Bronchial smooth muscle cell (primary cell): ENCODE results near the gene EDC4. TPM values are rescaled to one million over a fixed set of nuclear protein-coding genes. Genes with fewer than 3 reads are reported as not detected.

ENCODE experiments used
- total RNA-seq: library from RNA; depleted of rRNA; stranded (reverse); fragments of >200 nt; gene quantifications from 2 replicates; pipeline ENCODE4 v1.2.1, GENCODE V29; 2014

EDC4 gene, protein sequence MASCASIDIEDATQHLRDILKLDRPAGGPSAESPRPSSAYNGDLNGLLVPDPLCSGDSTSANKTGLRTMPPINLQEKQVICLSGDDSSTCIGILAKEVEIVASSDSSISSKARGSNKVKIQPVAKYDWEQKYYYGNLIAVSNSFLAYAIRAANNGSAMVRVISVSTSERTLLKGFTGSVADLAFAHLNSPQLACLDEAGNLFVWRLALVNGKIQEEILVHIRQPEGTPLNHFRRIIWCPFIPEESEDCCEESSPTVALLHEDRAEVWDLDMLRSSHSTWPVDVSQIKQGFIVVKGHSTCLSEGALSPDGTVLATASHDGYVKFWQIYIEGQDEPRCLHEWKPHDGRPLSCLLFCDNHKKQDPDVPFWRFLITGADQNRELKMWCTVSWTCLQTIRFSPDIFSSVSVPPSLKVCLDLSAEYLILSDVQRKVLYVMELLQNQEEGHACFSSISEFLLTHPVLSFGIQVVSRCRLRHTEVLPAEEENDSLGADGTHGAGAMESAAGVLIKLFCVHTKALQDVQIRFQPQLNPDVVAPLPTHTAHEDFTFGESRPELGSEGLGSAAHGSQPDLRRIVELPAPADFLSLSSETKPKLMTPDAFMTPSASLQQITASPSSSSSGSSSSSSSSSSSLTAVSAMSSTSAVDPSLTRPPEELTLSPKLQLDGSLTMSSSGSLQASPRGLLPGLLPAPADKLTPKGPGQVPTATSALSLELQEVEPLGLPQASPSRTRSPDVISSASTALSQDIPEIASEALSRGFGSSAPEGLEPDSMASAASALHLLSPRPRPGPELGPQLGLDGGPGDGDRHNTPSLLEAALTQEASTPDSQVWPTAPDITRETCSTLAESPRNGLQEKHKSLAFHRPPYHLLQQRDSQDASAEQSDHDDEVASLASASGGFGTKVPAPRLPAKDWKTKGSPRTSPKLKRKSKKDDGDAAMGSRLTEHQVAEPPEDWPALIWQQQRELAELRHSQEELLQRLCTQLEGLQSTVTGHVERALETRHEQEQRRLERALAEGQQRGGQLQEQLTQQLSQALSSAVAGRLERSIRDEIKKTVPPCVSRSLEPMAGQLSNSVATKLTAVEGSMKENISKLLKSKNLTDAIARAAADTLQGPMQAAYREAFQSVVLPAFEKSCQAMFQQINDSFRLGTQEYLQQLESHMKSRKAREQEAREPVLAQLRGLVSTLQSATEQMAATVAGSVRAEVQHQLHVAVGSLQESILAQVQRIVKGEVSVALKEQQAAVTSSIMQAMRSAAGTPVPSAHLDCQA (N-terminal part only)
- 46.3 and 54.4 TPM in 2 replicates for total RNA-seq

DNA sequence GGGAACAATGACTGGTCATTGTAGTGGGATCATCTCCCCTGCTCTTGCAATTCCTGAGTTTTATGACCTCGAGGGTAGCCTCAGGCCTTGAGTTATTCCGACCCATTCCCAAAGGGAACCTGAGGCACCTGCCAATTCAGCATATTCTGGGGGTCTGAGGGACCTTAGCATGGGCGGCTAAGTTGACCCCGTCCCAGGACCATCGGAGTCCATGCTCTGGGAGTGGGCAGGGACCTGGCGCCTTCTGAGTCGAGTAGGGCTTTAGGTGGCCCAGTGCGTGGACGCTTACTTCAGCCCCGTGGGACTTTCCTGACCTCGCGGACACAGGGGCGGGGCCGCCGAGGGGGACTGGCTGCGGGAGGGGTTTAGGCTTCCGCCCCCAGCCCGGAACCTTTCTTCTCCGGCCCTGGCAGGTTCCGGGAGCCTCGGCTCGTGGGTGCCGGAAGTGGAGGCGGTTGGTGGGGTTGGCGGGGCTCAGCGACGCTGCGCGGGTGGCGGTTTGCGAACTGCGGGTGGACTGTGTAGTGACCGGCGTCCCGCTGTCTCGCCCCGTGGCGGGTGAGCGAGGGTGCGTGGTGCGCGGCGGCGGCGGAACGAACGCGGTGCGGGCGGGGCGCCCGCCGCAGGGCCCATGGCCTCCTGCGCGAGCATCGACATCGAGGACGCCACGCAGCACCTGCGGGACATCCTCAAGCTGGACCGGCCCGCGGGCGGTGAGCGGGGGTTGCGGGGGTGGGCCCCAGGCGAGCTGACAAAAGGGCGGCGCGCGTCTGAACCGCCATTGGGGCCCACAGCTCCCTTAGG is at the start of gene EDC4:
Gene EDC4, plus strand, starts transcription at position 422 of the 804 bp plus-strand sequence. Its CDS starts 210 bp downstream, at position 632.

DNA sequence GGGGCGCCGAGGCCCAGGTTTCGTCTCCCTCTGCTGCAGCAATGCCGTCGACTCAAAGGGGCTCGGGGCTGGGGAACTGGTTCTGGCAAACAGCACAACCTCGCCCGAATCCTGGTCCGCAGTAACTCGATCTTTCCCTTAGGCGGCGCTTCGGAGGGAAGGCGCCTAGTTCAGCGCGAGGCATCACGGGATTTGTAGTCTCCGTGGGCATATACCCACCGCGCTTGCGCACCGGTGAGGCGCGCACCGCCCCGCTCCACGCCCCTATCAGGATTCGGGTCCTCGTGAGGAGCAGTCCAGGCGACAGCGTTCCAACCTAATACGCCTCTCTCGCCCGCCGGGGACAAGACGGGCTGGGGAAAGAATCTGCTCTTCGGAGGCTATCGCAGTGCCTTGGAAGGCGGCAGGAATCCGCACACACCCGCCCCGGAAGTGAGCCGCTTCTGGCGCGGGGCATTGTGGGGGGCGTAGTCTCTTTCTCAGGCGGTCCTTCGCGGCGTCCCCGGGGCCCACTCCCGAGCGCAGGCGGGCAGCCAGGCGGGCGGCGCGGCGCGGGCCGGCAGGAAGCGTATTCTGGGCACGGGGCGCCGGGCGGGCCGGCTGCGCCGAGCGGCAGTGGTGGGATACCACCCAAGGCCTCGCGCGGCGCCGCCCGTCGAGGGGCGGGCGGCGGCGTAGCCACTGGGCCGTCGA is 30.9 kb upstream of the EDC4 start, which contains the start of gene THAP11:
Gene THAP11, plus strand, starts transcription at position 505 of the 693 bp plus-strand sequence. CDS start 235 bp downstream, outside the sequence.

DNA sequence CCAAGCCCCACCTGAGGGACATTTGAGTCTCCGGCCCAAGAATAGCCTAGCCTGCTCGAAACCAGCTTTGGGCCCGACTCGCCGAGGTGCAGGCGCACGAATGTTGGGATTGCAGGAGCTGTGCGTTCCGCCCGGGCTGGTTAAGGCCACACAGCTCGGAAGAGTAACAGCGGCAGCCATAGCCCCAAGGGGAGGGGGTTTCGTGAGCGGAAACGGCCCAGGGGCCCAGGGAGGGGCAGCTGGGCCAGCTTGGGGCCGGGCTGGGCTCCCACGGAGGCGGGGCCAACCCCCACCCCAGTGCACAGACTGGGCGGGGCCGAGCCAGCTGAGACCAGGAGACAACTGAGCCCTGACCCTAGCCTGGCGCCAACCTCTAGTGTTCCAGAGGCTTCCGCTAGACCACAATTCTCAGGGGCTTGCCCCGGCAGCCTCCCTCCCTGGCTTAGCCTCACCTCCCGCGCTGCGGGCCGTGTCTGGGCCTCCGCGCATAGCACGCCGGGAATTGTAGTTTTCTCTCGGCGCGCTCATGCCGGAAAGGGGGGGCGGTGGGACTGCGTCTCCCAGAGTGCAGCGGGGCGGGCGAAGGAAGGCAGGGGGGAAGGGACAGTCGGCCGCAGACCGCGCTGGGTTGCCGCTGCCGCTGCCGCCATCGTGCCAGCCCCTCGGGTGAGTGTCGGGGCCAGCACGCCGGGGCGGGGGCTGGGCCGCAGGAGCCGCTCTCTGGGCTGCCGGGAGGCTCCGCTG is 26.4 kb upstream of the EDC4 start, which contains the start of gene NUTF2:
Gene NUTF2, plus strand, starts transcription at position 614 of the 744 bp plus-strand sequence. CDS start 18,198 bp downstream, outside the sequence.

DNA sequence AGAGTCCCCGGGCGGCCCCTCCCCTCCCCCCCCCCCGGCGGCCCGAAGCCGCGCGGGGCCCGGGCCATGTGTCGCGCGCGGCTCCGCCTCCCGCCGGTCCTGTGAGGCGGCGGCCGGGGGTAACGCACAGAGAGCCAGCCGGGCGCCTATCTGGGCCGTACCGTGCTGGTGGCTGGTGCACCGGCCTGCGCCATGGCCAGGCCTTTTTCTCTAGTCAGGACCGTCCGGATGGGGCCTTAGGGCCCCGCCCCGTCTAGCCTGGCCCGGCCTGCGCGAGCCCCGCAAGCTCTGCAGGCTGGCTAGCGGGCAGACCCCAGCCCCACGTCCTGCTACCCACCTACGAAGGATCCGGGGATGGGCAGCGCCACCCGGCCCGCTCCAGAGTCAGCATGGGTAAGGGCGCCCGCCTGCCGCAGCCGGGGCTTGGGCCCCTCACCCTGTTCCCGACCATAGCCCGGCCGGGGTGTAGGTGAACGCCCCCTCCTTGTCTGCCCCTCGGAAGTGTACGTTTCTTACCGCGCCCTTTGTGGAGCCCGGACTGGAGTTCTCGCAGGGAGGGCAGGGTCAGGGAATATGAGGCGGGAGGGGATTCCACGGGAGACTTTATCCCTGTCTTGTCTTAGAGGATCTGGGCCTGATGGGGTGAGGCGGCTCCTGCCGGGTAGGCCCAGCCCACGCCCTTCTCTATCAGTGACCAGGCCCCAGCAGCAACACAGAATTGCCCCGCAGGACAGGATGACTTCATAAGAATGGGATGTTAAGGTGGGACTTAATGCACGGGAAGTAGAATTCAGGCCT is 25.6 kb upstream of the EDC4 start, which contains the start of gene CENPT:
Gene CENPT, minus strand, starts transcription at position 630 of the 798 bp plus-strand sequence. CDS start 13,834 bp downstream, outside the sequence.

DNA sequence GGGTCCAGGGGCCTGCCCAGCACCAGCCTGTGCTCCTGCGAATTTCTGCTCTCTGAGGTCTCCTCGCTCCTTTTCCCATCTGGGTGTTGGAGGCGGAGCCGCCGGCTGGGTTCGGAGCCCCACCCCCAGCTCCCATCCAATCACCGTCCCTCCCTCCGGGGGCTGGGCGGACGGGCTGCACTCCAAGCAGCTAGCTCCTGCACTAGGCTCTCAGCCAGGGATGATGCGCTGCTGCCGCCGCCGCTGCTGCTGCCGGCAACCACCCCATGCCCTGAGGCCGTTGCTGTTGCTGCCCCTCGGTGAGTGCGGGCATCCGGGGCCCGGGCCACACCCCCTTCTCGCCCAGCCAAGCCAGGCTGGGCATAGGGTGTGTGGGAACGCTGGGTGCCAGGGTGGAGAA is 11.8 kb downstream of the EDC4 start, which contains the start of gene NRN1L:
Gene NRN1L, plus strand, starts transcription at position 202 of the 400 bp plus-strand sequence. Its CDS starts 19 bp downstream, at position 221.

DNA sequence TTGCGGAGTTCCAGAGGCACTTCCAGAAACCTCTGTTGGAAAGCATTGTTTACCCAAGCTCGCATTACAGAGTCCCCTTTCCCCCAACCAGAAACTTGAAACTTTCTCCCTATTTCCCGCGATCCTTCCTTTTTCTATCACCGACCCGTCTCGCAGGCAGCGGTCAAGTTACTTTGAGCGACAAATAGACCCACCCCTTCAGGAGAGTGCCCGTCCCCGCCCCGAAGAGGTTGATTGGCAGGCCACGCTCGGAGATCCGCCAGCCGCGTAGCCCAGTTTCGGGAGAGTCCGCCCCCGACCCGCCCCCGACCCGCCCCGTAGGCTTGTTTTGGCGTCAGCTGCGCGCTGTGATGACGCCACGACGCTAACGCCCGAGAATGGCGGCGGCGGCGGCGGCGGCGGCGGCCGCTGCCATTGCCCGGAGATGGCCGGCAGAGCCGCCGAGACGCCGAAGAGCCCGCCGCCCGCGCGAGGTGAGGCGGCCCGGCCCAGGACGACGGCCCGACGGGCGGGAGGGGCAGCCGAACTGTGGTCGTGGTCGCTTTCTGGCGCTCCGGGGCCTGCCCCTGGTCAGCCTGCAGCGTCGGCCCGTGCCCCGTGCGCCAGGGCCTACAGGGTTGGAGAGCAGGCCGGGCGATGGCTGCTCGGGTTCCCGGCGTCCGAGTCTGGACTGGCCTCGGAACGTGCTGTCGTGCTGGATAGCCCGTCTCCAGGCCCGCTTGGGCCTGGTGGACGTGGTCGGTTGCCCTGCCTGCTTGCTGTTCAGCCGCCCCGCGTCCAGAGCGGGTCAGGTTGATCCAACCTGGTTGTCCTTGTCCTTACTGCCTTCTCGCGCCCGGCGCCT is 20.3 kb downstream of the EDC4 start, which contains the start of gene PSKH1:
Gene PSKH1, plus strand, starts transcription at position 356 of the 844 bp plus-strand sequence. CDS start 15,496 bp downstream, outside the sequence.

Other genes with a start within 250 kb of the EDC4 start
- gene CARMIL2, start 227.9 kb upstream of the EDC4 start, total RNA-seq: 0.09 and 0.32 TPM in 2 replicates
- 9.9 and 10.6 TPM in 2 replicates for gene ACD, start 212.8 kb upstream of the EDC4 start, total RNA-seq
- gene PARD6A, start 212.1 kb upstream of the EDC4 start, total RNA-seq: 0.47 and 0.86 TPM in 2 replicates
- gene ENKD1, start 206.3 kb upstream of the EDC4 start, total RNA-seq: 12.6 and 20.5 TPM in 2 replicates
- gene C16orf86, start 206.2 kb upstream of the EDC4 start, total RNA-seq: 3.3 and 3.9 TPM in 2 replicates
- 12.9 and 16.7 TPM in 2 replicates for gene GFOD2, start 153.7 kb upstream of the EDC4 start, total RNA-seq
- 2.5 and 4.5 TPM in 2 replicates for gene RANBP10, start 66.5 kb upstream of the EDC4 start, total RNA-seq
- gene TSNAXIP1, start 66.2 kb upstream of the EDC4 start, total RNA-seq: 0.95 and 1.5 TPM in 2 replicates
- 27.1 and 51.8 TPM in 2 replicates for gene THAP11, start 30.7 kb upstream of the EDC4 start, total RNA-seq
- gene NUTF2, start 26.1 kb upstream of the EDC4 start, total RNA-seq: 72.5 and 88.2 TPM in 2 replicates
- gene CENPT, start 25.4 kb upstream of the EDC4 start, total RNA-seq: 21.2 and 22.5 TPM in 2 replicates
- 0.16 TPM in 1 of 2 replicates, not detected in the other for gene NRN1L, start 11.8 kb downstream of the EDC4 start, total RNA-seq
- gene PSKH1, start 20.2 kb downstream of the EDC4 start, total RNA-seq: 13.4 and 21.7 TPM in 2 replicates
- gene CTRL, start 58.8 kb downstream of the EDC4 start, total RNA-seq: 0.63 and 2.3 TPM in 2 replicates
- gene PSMB10, start 63.8 kb downstream of the EDC4 start, total RNA-seq: 103 and 111 TPM in 2 replicates
- gene LCAT, start 71.1 kb downstream of the EDC4 start, total RNA-seq: 5.2 and 6.5 TPM in 2 replicates
- 91.3 and 134 TPM in 2 replicates for gene SLC12A4, start 95.6 kb downstream of the EDC4 start, total RNA-seq
- not detected in 2 replicates for gene DPEP3, start 107.4 kb downstream of the EDC4 start, total RNA-seq
- gene DPEP2, start 126.4 kb downstream of the EDC4 start, total RNA-seq: not detected in 2 replicates
- gene DPEP2NB, start 142.9 kb downstream of the EDC4 start, total RNA-seq: not detected in 2 replicates
- 8.5 and 9.1 TPM in 2 replicates for gene DDX28, start 150.2 kb downstream of the EDC4 start, total RNA-seq
- 12.3 and 13.4 TPM in 2 replicates for gene DUS2, start 150.2 kb downstream of the EDC4 start, total RNA-seq
- gene NFATC3, start 212.3 kb downstream of the EDC4 start, total RNA-seq: 5.0 and 6.0 TPM in 2 replicates